A549 (cell line): ENCODE results near the gene MLC1. TPM values are rescaled to one million over a fixed set of nuclear protein-coding genes. Genes with fewer than 3 reads are reported as not detected.

Experiments
- ATAC-seq, 2 experiments: fragments of 200-7000 bp in 1 of 2; fragments of >200 bp in 1 of 2; cut with Nextera tagmentation in 1 of 2; cut with Tn5 transposase in 1 of 2; 3 replicates each; pipeline versions ENCODE4 v1.8.0 to v1.9.1; 2018 to 2020; ENCODE audit warnings: mild to moderate bottlenecking in 1 of 2, moderate library complexity in 1 of 2
- CTCF ChIA-PET: fragments of 300-600 bp; sonication (Branson Sonifier 250); formaldehyde crosslinking; extraction: SDS; loops from one replicate; lab custom pipeline; 2021; ENCODE audit warnings: antibody characterized with exemption, inconsistent platforms; lab: Yijun Ruan, JAX
- POLR2A ChIA-PET: fragments of 350-600 bp; formaldehyde crosslinking; extraction: SDS; loops from one replicate; lab custom pipeline; 2021; ENCODE audit warnings: antibody characterized with exemption, inconsistent platforms; lab: Yijun Ruan, JAX
- DNase-seq, 2 experiments: peaks; one replicate each; pipeline versions ENCODE4 v3.0.0 to v3.0.0-alpha.2; 2011 to 2016; ENCODE audit warnings: low read depth in 1 of 2, low spot score in 1 of 2
- FAIRE-seq: peaks from 2 replicates; lab custom pipeline; 2011; peaks lifted over from hg19 to GRCh38; lab: Jason Lieb, UNC
- H3K27ac ChIP-seq, 2 experiments: fragments of >200 bp; sonication (Bioruptor Twin); formaldehyde crosslinking; 3 replicates each; pipeline ENCODE4 v1.5.1; 2016 to 2017
- H3K4me1 ChIP-seq: fragments of >200 bp; sonication (Bioruptor Twin); formaldehyde crosslinking; 3 replicates; pipeline ENCODE4 v1.6.1; 2016
- H3K4me2 ChIP-seq: fragments of >200 bp; sonication (Bioruptor Twin); formaldehyde crosslinking; 3 replicates; pipeline ENCODE4 v1.6.1; 2016
- H3K4me3 ChIP-seq: fragments of >200 bp; sonication (Bioruptor Twin); formaldehyde crosslinking; 3 replicates; pipeline ENCODE4 v1.5.1; 2016
- H3K9me3 ChIP-seq: fragments of >200 bp; sonication (Bioruptor Twin); formaldehyde crosslinking; 3 replicates; pipeline ENCODE4 v1.6.1; 2016
- BHLHE40 ChIP-seq: IDR thresholded peaks from 2 replicates; pipeline ENCODE4 v1.6.1; 2012; ENCODE audit warnings: low read depth, low read length, inconsistent platforms
- CBX2 ChIP-seq: fragments of 200-600 bp; sonication (generic); IDR thresholded peaks from 2 replicates; pipeline ENCODE4 v1.6.1; 2016; ENCODE audit warnings: low read depth, mild to moderate bottlenecking, borderline replicate concordance
- CBX8 ChIP-seq: fragments of 200-600 bp; sonication (generic); IDR thresholded peaks from 2 replicates; pipeline ENCODE4 v1.6.1; 2016
- CHD2 ChIP-seq: fragments of 150-350 bp; IDR thresholded peaks from 2 replicates; pipeline ENCODE4 v1.6.1; 2014; ENCODE audit warnings: low read length; ENCODE audit not compliant: partially characterized antibody
- CHD4 ChIP-seq: fragments of 200-600 bp; sonication (generic); IDR thresholded peaks from 2 replicates; pipeline ENCODE4 v1.6.1; 2016; ENCODE audit warnings: antibody characterized with exemption, mild to moderate bottlenecking, borderline replicate concordance
- EHF ChIP-seq: fragments of 250-450 bp; sonication (Bioruptor Pico); IDR thresholded peaks from 2 replicates; pipeline ENCODE4 v1.5.0; 2020; ENCODE audit warnings: mild to moderate bottlenecking
- ESRRA ChIP-seq: fragments of 150-350 bp; IDR thresholded peaks from 2 replicates; pipeline ENCODE4 v1.6.1; 2014; ENCODE audit warnings: mild to moderate bottlenecking, low read length, borderline replicate concordance
- FOSL2 ChIP-seq, 2 experiments: fragments of 450-650 bp in 1 of 2; fragments of >200 bp in 1 of 2; sonication (Bioruptor Twin) in 1 of 2; formaldehyde crosslinking; IDR thresholded peaks; 2 replicates each; pipeline versions ENCODE4 v1.5.0 to v1.6.1; 2016 to 2020; ENCODE audit warnings: mild to moderate bottlenecking in 1 of 2, moderate library complexity in 1 of 2
- GATA3 ChIP-seq: IDR thresholded peaks from 2 replicates; pipeline ENCODE4 v1.6.1; 2012; ENCODE audit warnings: borderline replicate concordance
- HDAC2 ChIP-seq: fragments of 200-600 bp; sonication (generic); IDR thresholded peaks from 2 replicates; pipeline ENCODE4 v1.6.1; 2016
- HOXB5 ChIP-seq: fragments of 250-450 bp; sonication (Bioruptor Pico); IDR thresholded peaks from 2 replicates; pipeline ENCODE4 v1.5.0; 2020; ENCODE audit warnings: mild to moderate bottlenecking, moderate library complexity
- MAFK ChIP-seq: fragments of 450-650 bp; IDR thresholded peaks from 2 replicates; pipeline ENCODE4 v1.6.1; 2014; ENCODE audit not compliant: partially characterized antibody
- MYC ChIP-seq: IDR thresholded peaks from 2 replicates; pipeline ENCODE4 v1.6.1; 2012; ENCODE audit warnings: mild to moderate bottlenecking, inconsistent platforms, low read length, improper control_type of control experiment, borderline replicate concordance
- NR3C1 ChIP-seq: fragments of >200 bp; sonication (Bioruptor Twin); formaldehyde crosslinking; IDR thresholded peaks from 3 replicates; pipeline ENCODE4 v1.6.1; 2017
- POLR2A ChIP-seq: IDR thresholded peaks from 2 replicates; pipeline ENCODE4 v1.6.1; 2012; ENCODE audit warnings: mild to moderate bottlenecking, low read length
- RARB ChIP-seq: fragments of 250-450 bp; sonication (Bioruptor Pico); IDR thresholded peaks from 2 replicates; pipeline ENCODE4 v1.8.0; 2021; ENCODE audit warnings: mild to moderate bottlenecking, moderate library complexity
- SREBF2 ChIP-seq: fragments of 450-650 bp; IDR thresholded peaks from 2 replicates; pipeline ENCODE4 v1.6.1; 2014; ENCODE audit warnings: mild to moderate bottlenecking, moderate library complexity
- TP53 ChIP-seq: fragments of 250-450 bp; sonication (Bioruptor Pico); IDR thresholded peaks from 2 replicates; pipeline ENCODE4 v1.5.0; 2021; ENCODE audit warnings: mild to moderate bottlenecking, moderate library complexity
- ZC3H11A ChIP-seq: fragments of 450-650 bp; IDR thresholded peaks from 2 replicates; pipeline ENCODE4 v1.6.1; 2014; ENCODE audit warnings: antibody characterized with exemption, mild to moderate bottlenecking
- ZNF302 ChIP-seq: fragments of 250-450 bp; sonication (Bioruptor Pico); IDR thresholded peaks from 2 replicates; pipeline ENCODE4 v1.9.0; 2021; ENCODE audit warnings: inconsistent platforms, mild to moderate bottlenecking, moderate library complexity
- WGBS: methylation state at CpG from one replicate; pipeline ENCODE4 v1.1.6; 2017; ENCODE audit errors: missing lambda C conversion rate; 5-methylcytosine and 5-hydroxymethylcytosine counted together
- polyA plus RNA-seq, 4 experiments: library from polyadenylated mRNA; depleted of rRNA in 3 of 4; stranded (reverse); fragments of >200 nt; fragmentation: RNase III in 1 of 4; extraction: RNeasy Plus Mini Kit Qiagen cat#74134 plus additional on column Dnase treatment in 1 of 4; gene quantifications; 2 replicates in 3 of 4; 3 replicates in 1 of 4; pipeline ENCODE4 v1.2.3, GENCODE V29; 2011 to 2017
- TF ChIP-seq, protein P1 (sequence below): fragments of 250-450 bp; sonication (Bioruptor Pico); IDR thresholded peaks from 2 replicates; pipeline ENCODE4 v1.5.0; 2021; ENCODE audit warnings: mild to moderate bottlenecking, moderate library complexity, borderline replicate concordance
- TF ChIP-seq, protein P2 (sequence below): fragments of 450-650 bp; IDR thresholded peaks from 2 replicates; pipeline ENCODE4 v1.6.1; 2014; ENCODE audit warnings: antibody characterized with exemption
- TF ChIP-seq, protein P3 (sequence below): fragments of >200 bp; sonication (Bioruptor Twin); formaldehyde crosslinking; IDR thresholded peaks from 3 replicates; pipeline ENCODE4 v1.5.1; 2016
- TF ChIP-seq, protein P4 (sequence below): fragments of 150-350 bp; IDR thresholded peaks from 2 replicates; pipeline ENCODE4 v1.6.1; 2014; ENCODE audit warnings: low read depth, mild to moderate bottlenecking, low read length

The MLC1 gene
- polyA plus RNA-seq, 2 of the 4 experiments (the other 2 are of a cell fraction), result not detected

DNA sequence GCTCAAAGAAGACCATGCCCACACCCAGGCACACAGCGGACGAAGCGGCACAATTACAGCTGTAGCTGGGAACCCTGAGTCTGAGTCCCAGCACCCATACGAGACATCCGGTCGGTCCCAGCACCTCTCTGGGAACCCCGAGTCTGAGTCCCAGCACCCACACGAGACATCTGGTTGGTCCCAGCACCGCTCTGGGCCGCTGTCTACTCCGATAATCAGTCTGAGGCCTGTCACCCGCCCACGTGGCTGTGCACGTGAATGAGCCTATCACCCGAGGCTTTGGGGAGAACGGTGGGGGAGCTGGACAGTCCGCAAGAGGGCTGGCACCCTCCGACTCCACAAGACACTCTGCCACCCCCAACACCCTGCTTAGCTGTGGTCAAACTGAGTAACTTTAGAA is 33.3 kb downstream of the MLC1 start (continued):
- TF ChIP-seq, protein P1, sequence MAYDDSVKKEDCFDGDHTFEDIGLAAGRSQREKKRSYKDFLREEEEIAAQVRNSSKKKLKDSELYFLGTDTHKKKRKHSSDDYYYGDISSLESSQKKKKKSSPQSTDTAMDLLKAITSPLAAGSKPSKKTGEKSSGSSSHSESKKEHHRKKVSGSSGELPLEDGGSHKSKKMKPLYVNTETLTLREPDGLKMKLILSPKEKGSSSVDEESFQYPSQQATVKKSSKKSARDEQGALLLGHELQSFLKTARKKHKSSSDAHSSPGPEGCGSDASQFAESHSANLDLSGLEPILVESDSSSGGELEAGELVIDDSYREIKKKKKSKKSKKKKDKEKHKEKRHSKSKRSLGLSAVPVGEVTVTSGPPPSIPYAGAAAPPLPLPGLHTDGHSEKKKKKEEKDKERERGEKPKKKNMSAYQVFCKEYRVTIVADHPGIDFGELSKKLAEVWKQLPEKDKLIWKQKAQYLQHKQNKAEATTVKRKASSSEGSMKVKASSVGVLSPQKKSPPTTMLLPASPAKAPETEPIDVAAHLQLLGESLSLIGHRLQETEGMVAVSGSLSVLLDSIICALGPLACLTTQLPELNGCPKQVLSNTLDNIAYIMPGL (CRISPR knock-in tag), result no peak
- TF ChIP-seq RARB (CRISPR knock-in tag), result no peak
- no peak for TF ChIP-seq POLR2A
- TF ChIP-seq, protein P2, sequence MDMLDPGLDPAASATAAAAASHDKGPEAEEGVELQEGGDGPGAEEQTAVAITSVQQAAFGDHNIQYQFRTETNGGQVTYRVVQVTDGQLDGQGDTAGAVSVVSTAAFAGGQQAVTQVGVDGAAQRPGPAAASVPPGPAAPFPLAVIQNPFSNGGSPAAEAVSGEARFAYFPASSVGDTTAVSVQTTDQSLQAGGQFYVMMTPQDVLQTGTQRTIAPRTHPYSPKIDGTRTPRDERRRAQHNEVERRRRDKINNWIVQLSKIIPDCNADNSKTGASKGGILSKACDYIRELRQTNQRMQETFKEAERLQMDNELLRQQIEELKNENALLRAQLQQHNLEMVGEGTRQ, result no peak
- TF ChIP-seq MAFK, result no peak

DNA sequence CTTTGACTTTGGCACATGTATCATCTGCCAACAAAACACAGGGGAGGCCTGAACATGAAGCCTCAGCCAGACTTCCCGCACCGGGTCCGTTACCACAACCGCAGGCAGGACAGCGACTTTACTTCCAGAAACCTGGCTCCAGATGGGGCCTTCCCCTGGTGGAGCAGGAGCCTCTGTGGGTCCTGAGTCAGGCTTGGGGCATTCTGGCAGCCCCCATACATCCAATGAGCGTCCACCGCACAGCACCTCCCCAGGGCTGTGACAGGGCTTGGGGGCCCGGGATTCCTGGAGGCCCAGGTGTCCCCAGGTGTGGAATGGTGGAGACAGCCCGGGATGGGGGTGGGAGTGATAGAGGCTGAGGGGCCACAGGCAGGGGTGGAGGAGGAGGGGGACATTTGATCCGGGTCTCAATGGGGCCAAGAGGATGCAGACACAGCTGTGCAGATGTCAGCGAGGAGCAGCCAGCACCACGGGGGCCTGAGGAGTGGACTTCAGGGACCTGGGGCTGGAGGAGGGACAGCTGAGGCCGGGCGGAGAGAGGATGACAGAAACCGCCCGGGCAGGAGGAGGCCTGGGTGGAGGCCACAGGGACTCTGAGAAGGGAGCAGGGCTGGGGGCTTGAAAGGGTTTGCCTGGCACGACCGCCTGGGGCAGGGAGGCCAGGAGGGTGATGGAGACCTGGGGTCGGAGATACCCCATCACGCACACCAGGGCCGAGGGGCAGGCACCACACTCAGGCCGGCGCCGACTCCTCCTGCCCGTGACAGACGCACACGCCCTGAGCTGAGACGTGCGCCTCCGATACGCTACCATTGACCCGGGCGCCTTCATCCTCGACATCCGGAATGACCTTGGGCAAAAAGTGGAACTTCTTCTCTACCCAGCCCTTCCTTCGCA is 35.7 kb downstream of the MLC1 start:
- FAIRE-seq, result no peak
- Histone ChIP-seq H3K9me3 (no peaks in the 10 kb centered on the region), H3K27ac (no peak overlapping the region), H3K4me1 (no peaks in the 10 kb centered on the region), H3K4me2 (no peak overlapping the region), H3K4me3 (no peak overlapping the region)
- CTCF ChIA-PET, result no interaction called here
- no peak for DNase-seq
- POLR2A ChIA-PET, result interaction anchor here (0.5 kb wide), 1 partner anchor 110 kb away, joined by 4 read pairs; no protein-coding TSS in a partner anchor
- TF ChIP-seq GATA3, result no peak
- no peak for ATAC-seq
- 72% methylated on average over 32 of the region's 36 CpGs for WGBS

DNA sequence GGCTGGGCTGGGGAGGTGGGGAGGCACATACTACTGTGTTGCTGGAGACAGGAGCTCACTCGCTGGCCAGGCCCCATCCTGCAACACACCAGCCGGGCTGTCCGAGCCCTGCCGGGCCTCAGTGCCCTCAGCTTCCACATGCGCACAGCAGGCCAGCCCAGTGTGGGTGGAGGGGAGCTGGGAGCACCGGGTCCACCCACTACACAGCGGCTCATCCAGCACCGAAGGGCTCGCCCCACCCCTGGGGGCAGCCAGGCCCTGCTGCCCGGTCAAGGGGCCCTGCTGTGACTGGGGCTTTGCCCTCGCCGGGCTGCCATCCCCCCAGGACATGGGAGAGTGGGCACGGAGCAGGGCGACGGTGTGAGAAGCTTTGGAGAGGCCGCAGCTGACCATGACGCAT is 36.4 kb downstream of the MLC1 start:
- CTCF ChIA-PET, result no interaction called here
- Histone ChIP-seq H3K4me1 (no peaks in the 10 kb centered on the region), H3K27ac (no peak overlapping the region), H3K9me3 (no peaks in the 10 kb centered on the region), H3K4me3 (no peak overlapping the region), H3K4me2 (no peak overlapping the region)
- TF ChIP-seq, protein P3, sequence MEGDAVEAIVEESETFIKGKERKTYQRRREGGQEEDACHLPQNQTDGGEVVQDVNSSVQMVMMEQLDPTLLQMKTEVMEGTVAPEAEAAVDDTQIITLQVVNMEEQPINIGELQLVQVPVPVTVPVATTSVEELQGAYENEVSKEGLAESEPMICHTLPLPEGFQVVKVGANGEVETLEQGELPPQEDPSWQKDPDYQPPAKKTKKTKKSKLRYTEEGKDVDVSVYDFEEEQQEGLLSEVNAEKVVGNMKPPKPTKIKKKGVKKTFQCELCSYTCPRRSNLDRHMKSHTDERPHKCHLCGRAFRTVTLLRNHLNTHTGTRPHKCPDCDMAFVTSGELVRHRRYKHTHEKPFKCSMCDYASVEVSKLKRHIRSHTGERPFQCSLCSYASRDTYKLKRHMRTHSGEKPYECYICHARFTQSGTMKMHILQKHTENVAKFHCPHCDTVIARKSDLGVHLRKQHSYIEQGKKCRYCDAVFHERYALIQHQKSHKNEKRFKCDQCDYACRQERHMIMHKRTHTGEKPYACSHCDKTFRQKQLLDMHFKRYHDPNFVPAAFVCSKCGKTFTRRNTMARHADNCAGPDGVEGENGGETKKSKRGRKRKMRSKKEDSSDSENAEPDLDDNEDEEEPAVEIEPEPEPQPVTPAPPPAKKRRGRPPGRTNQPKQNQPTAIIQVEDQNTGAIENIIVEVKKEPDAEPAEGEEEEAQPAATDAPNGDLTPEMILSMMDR, result no peak
- TF ChIP-seq HDAC2 (no peak), EHF (CRISPR knock-in tag) (no peak), CHD4 (no peak), TP53 (CRISPR knock-in tag) (no peak), CBX2 (no peak)
- DNase-seq, result no peak
- 74% methylated on average over 7 of the region's 17 CpGs for WGBS
- FAIRE-seq, result no peak
- ATAC-seq, result no peak
- POLR2A ChIA-PET, result interaction anchor here (0.5 kb wide), 1 partner anchor 109 kb away, joined by 4 read pairs; no protein-coding TSS in a partner anchor

DNA sequence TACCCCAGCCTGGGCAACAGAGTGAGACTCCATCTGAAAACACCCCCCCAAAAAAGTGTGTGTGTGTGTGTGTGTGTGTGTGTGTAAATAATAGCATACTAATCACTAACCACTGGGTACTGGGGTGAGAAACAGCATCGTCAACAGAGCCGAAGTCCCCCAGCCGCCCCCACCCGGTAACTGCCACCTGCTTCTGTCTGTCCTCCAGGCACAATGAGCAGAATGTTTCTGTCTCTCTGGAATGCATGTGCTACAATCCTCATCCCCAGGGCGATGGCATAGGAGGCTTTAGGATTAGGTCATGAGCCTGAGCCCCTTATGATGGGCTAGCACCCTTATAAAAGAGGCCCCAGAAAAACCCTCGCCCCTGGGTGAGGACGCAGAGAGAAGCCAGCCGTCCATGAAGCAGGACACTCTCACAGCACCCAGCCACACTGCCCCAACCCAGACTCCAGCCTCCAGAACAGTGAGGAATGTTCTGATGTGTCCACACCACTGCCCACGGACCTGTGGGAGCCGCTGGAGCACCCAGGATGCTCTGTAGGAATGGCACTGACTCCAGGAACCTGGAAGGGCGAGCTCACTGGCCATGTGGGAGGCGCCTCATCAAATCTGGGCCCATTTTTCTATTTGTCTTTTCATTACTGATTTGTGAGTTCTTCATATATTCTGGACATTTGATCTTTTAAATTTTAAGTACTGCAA is 37.0 kb downstream of the MLC1 start:
- H3K9me3 ChIP-seq, result no peaks in the 10 kb centered on the region
- no peak overlapping the region for H3K4me3 ChIP-seq
- H3K27ac ChIP-seq, result no peak overlapping the region
- DNase-seq, result no peak
- ATAC-seq, result no peak
- POLR2A ChIA-PET, result no interaction called here
- CTCF ChIA-PET, result no interaction called here
- H3K4me2 ChIP-seq, result no peak overlapping the region
- no peaks in the 10 kb centered on the region for H3K4me1 ChIP-seq
- WGBS, result 58% methylated on average over 12 of the region's 12 CpGs
- FAIRE-seq, result no peak
- TF ChIP-seq SREBF2 (no peak), ZNF302 (CRISPR knock-in tag) (no peak), MYC (no peak), CHD2 (no peak), ESRRA (no peak), ZC3H11A (no peak), CBX2 (no peak), TP53 (CRISPR knock-in tag) (no peak), CBX8 (no peak), NR3C1 (no peak), BHLHE40 (no peak), HOXB5 (CRISPR knock-in tag) (no peak), FOSL2 (IDR thresholded peaks at IDR 0.05) (no peak), FOSL2 (CRISPR knock-in tag; IDR thresholded peaks at IDR 0.05) (no peak), CHD4 (no peak)
- TF ChIP-seq, protein P4, sequence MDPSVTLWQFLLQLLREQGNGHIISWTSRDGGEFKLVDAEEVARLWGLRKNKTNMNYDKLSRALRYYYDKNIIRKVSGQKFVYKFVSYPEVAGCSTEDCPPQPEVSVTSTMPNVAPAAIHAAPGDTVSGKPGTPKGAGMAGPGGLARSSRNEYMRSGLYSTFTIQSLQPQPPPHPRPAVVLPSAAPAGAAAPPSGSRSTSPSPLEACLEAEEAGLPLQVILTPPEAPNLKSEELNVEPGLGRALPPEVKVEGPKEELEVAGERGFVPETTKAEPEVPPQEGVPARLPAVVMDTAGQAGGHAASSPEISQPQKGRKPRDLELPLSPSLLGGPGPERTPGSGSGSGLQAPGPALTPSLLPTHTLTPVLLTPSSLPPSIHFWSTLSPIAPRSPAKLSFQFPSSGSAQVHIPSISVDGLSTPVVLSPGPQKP, result no peak
- TF ChIP-seq, protein P2, result no peak
